HG03060 (cell line): ENCODE data around the gene CERS5.

ENCODE experiments used
- ATAC-seq: cut with Tn5 transposase; IDR thresholded peaks from one replicate; pipeline ENCODE4 v1.9.1; 2021; ENCODE audit warnings: low read depth, moderate number of reproducible peaks; ENCODE audit not compliant: unreplicated experiment

Gene CERS5

DNA sequence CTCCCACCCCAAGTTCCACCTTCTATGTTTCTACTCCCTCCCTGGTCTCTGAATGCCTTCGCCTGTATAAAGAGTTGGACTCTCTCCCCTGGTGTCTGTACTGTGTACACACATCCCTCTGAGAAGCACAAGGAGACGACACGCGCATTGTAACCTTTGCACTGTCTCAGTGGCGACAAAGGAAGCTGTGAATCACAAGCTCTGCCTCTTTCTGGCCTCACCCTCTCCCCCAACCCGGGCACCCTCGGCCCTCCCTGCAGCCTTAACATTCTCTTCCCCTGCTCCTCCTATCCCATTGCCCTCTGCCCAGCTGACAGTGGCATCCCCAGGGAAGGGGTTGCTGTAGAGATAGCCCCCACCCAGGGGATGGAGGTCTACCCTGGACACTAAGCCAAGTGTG lies 84.5 kb downstream of the CERS5 start:
- ATAC-seq = no peak

- ATAC-seq = no peak
Observed at GRCh38 chr12:50081096-50081808, 85.9 kb downstream of the CERS5 start.

DNA sequence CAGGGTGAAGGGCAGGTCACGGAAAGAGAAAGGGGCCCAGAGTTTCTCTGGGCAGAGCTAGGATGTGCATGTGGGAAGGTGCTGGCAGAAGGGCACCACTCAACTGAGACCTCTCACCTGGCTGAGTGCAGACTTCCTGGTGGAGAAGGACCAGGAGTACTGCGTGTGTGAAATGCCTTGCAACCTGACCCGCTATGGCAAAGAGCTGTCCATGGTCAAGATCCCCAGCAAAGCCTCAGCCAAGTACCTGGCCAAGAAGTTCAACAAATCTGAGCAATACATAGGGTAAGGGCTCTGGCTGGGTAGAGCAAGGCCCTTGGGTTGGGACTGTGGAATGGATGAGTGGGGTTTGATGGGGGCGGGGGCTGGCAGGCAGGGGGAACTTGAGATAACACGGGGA lies 87.4 kb downstream of the CERS5 start:
- no peak for ATAC-seq
